IMR-90 (cell line): ENCODE results near the gene KCNAB3. TPM values are rescaled to one million over a fixed set of nuclear protein-coding genes. Genes with fewer than 3 reads are reported as not detected.

Source experiments
- microRNA-seq, 2 experiments: library from miRNA; stranded (forward) in 1 of 2; unstranded in 1 of 2; fragments of 10-50 nt in 1 of 2; fragments of <30 nt in 1 of 2; gene quantifications in 1 of 2; microRNA quantifications in 1 of 2; one replicate each; pipeline versions ENCODE3 to v1.1.0; 2013 to 2020; ENCODE audit not compliant: insufficient read depth in 1 of 2, insufficient read length in 1 of 2, unreplicated experiment in 1 of 2
- polyA plus RNA-seq, 3 experiments: library from polyadenylated mRNA; depleted of rRNA; stranded (reverse); fragments of >200 nt; gene quantifications; 2 replicates each; pipeline ENCODE4 v1.2.3, GENCODE V29; 2012; ENCODE audit warnings: low replicate concordance in 1 of 3
- small RNA-seq, 5 experiments: library from RNA; depleted of rRNA; stranded (forward); fragments of <200 nt; gene quantifications; one replicate each; pipeline ENCODE3, GENCODE V24; 2012
- total RNA-seq: library from RNA; depleted of rRNA; stranded (reverse); fragments of >200 nt; gene quantifications from 2 replicates; pipeline ENCODE4 v1.2.3, GENCODE V29; 2012; rRNA removed

The KCNAB3 gene
- total and polyA plus RNA-seq, 2 of the 4 experiments (the other 2 are of a cell fraction), result 0.36 to 4.2 TPM

Small RNAs within 50 kb of the gene (microRNA-seq; reads per million reads assigned to microRNA genes)
- not detected for gene SCARNA21 (ENCODE audit: insufficient read depth, insufficient read length)

Small RNAs within 50 kb of the gene (small RNA-seq; reads per million reads assigned to genes)
- 0 to 3.8 (median 1.3) reads per million in 5 experiments for gene SCARNA21

Other genes starting within 250 kb of the KCNAB3 start
- 26.4 and 31.2 TPM in 2 replicates for gene TP53, start 242.4 kb downstream of the KCNAB3 start, total RNA-seq
- 41.6 and 48.5 TPM in 2 replicates for gene TP53, start 242.4 kb downstream of the KCNAB3 start, polyA plus RNA-seq (2012; rRNA removed)
- gene WRAP53, start 241.4 kb downstream of the KCNAB3 start, total RNA-seq, result 5.0 and 6.6 TPM in 2 replicates
- gene WRAP53, start 241.4 kb downstream of the KCNAB3 start, polyA plus RNA-seq (2012; rRNA removed), result 9.4 and 9.5 TPM in 2 replicates
- gene EFNB3, start 224.7 kb downstream of the KCNAB3 start, total RNA-seq, result 0.54 and 0.56 TPM in 2 replicates
- 2.0 TPM in 2 replicates for gene EFNB3, start 224.7 kb downstream of the KCNAB3 start, polyA plus RNA-seq (2012; rRNA removed)
- gene DNAH2, start 212.1 kb downstream of the KCNAB3 start, total RNA-seq, result under 0.01 TPM in 2 replicates
- gene DNAH2, start 212.1 kb downstream of the KCNAB3 start, polyA plus RNA-seq (2012; rRNA removed), result 0.01 and 0.02 TPM in 2 replicates
- gene KDM6B, start 95.6 kb downstream of the KCNAB3 start, total RNA-seq, result 0.72 and 1.1 TPM in 2 replicates
- 3.5 and 4.5 TPM in 2 replicates for gene KDM6B, start 95.6 kb downstream of the KCNAB3 start, polyA plus RNA-seq (2012; rRNA removed)
- gene TMEM88, start 74.8 kb downstream of the KCNAB3 start, total RNA-seq, result not detected in 2 replicates
- gene TMEM88, start 74.8 kb downstream of the KCNAB3 start, polyA plus RNA-seq (2012; rRNA removed), result 1.9 and 2.1 TPM in 2 replicates
- gene NAA38, start 72.3 kb downstream of the KCNAB3 start, total RNA-seq, result 40.7 and 62.2 TPM in 2 replicates
- gene NAA38, start 72.3 kb downstream of the KCNAB3 start, polyA plus RNA-seq (2012; rRNA removed), result 76.8 and 122 TPM in 2 replicates
- gene CYB5D1, start 71.9 kb downstream of the KCNAB3 start, total RNA-seq, result 10.8 and 11.1 TPM in 2 replicates
- gene CYB5D1, start 71.9 kb downstream of the KCNAB3 start, polyA plus RNA-seq (2012; rRNA removed), result 7.0 and 8.8 TPM in 2 replicates
- gene CHD3, start 41.1 kb downstream of the KCNAB3 start, total RNA-seq, result 67.2 and 78.1 TPM in 2 replicates
- gene CHD3, start 41.1 kb downstream of the KCNAB3 start, polyA plus RNA-seq (2012; rRNA removed), result 55.1 and 65.4 TPM in 2 replicates
- gene RNF227, start 13.6 kb downstream of the KCNAB3 start, total RNA-seq, result 1.3 and 1.4 TPM in 2 replicates
- 2.7 and 3.1 TPM in 2 replicates for gene RNF227, start 13.6 kb downstream of the KCNAB3 start, polyA plus RNA-seq (2012; rRNA removed)
- 31.4 and 50.4 TPM in 2 replicates for gene TRAPPC1, start 2.1 kb upstream of the KCNAB3 start, total RNA-seq
- 303 and 341 TPM in 2 replicates for gene TRAPPC1, start 2.1 kb upstream of the KCNAB3 start, polyA plus RNA-seq (2012; rRNA removed)
- gene CNTROB, start 2.4 kb upstream of the KCNAB3 start, total RNA-seq, result 12.5 and 12.7 TPM in 2 replicates
- 26.3 and 26.4 TPM in 2 replicates for gene CNTROB, start 2.4 kb upstream of the KCNAB3 start, polyA plus RNA-seq (2012; rRNA removed)
- not detected in 2 replicates for gene GUCY2D, start 72.8 kb upstream of the KCNAB3 start, total RNA-seq
- gene GUCY2D, start 72.8 kb upstream of the KCNAB3 start, polyA plus RNA-seq (2012; rRNA removed), result 0.03 TPM in 1 of 2 replicates, not detected in the other
- not detected in 2 replicates for gene ALOX15B, start 109.2 kb upstream of the KCNAB3 start, total RNA-seq
- not detected in 2 replicates for gene ALOX15B, start 109.2 kb upstream of the KCNAB3 start, polyA plus RNA-seq (2012; rRNA removed)
- not detected in 2 replicates for gene ALOX12B, start 157.9 kb upstream of the KCNAB3 start, total RNA-seq
- gene ALOX12B, start 157.9 kb upstream of the KCNAB3 start, polyA plus RNA-seq (2012; rRNA removed), result not detected in 2 replicates
- under 0.01 TPM in 2 replicates for gene ALOXE3, start 188.7 kb upstream of the KCNAB3 start, total RNA-seq
- gene ALOXE3, start 188.7 kb upstream of the KCNAB3 start, polyA plus RNA-seq (2012; rRNA removed), result 0.19 and 0.26 TPM in 2 replicates
- gene HES7, start 194.2 kb upstream of the KCNAB3 start, total RNA-seq, result not detected in 2 replicates
- 0.43 and 0.56 TPM in 2 replicates for gene HES7, start 194.2 kb upstream of the KCNAB3 start, polyA plus RNA-seq (2012; rRNA removed)
- gene PER1, start 222.5 kb upstream of the KCNAB3 start, total RNA-seq, result 1.7 and 3.4 TPM in 2 replicates
- gene PER1, start 222.5 kb upstream of the KCNAB3 start, polyA plus RNA-seq (2012; rRNA removed), result 10.5 and 11.5 TPM in 2 replicates
- gene VAMP2, start 233.1 kb upstream of the KCNAB3 start, total RNA-seq, result 2.2 and 2.3 TPM in 2 replicates
- 27.3 and 33.3 TPM in 2 replicates for gene VAMP2, start 233.1 kb upstream of the KCNAB3 start, polyA plus RNA-seq (2012; rRNA removed)
- gene TMEM107, start 246.5 kb upstream of the KCNAB3 start, total RNA-seq, result 14.3 and 60.3 TPM in 2 replicates
- 12.9 and 13.4 TPM in 2 replicates for gene TMEM107, start 246.5 kb upstream of the KCNAB3 start, polyA plus RNA-seq (2012; rRNA removed)